ENCODE results near the gene RTN4RL2.

Gene RTN4RL2

DNA sequence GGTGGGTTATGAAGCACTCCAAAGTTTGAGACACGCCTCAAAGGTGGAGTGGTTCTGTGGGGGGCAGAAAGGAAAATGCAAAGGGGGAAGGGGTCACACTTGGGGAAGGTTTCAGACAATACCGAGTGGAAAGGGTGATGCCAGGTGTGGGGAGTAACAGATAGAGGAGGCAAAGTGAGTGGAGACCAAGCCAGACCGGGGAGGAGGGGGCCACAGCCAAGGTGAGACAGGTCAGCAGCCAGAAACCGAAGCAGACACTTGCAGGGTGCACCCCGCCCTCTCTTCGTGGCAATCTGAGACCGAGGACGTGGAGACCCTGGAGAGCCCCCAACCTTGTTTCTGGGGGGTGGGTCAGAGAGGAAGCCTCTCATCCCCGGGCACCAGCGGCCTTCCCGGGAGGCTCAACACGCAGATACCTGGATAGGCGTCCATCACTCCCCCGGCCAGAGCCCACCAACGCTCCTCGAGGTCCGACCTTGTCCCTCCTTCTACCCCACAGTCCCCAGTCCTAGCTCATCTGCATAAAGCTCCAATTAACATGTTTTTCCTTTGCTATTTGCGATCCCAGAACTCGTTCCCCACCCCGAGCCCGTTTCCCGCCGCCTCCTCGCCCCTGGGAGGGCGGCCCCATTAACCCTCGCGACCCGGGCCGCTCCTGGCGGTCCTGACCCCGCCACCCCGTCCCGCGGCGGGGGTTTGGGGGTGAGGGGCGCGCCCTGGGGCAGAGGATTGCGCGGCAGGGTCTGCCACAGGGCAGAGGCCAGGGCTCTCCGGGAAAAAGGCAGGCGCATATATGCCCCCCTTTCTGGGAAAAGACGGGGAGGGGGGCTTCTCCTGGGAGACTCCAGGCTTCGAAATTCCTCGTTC lies 21.8 kb downstream of the RTN4RL2 start:
- no peak for DNase-seq

DNA sequence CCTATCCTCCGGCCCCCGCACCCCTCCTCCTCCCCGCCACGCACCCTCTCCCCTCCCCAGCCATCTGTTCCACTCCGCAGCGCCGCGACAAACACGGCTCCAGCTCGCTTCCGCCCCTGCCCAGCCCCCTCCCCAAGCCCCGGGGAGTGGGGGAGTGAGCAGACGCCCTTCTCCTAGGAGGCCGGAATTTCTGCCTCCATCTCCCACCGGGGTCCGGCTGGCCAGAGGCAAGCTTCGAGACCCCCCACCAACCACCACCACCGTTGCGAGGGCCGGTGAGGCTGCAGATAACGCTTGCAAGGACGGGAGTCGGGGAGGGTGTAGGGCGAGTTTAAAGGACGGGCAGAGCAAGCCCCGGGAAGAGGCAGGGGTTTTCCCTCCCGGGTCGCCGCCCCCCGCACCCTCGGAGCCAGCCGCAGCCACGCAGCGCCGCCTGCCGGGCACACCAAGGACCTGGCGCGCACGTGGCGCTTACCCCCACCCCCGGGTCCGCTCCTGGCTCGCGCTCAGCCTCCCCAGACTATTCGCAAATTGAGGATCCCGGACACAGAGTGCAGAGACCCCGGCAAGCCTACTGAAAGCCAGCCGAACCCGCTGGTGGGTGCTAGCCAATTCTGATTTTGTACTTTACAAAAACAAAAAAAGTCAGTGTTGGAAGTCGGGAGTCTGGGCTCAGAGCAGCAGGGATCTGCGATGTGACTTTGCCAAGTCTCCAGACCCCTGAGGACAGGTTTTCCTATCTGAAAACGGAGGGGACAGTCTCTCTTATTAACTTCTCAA lies 22.6 kb downstream of the RTN4RL2 start:
- peak; percentile 41 for DNase-seq

DNA sequence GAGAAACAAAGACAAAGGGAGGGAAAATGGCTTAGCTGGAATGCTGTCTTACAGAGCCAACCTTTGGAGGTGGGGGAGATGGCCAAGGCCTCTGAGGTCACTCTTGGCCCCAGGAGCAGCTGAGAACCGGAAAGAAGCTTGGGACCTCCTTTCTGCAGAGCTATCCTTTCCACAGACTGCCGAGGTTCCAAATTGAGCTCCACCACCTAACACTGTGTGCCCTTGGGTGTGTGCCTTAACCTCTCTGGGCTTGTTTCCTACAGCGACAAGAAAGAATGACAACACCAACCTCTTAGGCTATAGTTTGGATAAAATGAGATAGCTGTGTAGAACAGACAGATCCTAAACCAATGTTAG lies 23.2 kb downstream of the RTN4RL2 start:
- no peak for DNase-seq

DNA sequence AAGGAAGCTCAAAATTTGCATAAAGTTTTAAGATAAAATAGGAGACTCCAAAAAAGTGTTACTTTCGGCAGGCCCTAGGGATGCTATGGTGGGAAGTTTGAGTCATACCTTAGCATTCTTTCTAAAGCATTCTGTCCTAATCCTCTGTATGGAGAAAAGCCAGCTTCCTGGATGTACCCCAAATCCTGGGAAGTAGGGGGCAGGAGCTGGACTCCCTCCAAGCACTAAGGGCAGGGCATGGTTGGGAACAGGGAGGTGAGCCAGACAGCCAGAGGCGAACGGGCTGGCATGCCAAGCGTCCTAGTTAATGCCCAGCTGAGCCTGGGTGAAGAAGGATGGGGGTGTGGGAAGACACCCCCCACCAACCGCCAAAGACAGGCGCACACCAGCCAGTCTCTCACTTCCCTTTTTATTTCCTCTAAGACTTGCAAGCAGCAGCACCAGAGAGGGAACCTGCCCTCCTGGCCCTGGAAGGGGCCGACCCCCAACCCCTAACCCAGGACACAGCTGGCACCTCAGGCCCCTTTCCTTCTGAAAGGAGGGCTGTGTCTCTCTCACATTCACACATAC lies 23.9 kb downstream of the RTN4RL2 start:
- no peak for DNase-seq

DNA sequence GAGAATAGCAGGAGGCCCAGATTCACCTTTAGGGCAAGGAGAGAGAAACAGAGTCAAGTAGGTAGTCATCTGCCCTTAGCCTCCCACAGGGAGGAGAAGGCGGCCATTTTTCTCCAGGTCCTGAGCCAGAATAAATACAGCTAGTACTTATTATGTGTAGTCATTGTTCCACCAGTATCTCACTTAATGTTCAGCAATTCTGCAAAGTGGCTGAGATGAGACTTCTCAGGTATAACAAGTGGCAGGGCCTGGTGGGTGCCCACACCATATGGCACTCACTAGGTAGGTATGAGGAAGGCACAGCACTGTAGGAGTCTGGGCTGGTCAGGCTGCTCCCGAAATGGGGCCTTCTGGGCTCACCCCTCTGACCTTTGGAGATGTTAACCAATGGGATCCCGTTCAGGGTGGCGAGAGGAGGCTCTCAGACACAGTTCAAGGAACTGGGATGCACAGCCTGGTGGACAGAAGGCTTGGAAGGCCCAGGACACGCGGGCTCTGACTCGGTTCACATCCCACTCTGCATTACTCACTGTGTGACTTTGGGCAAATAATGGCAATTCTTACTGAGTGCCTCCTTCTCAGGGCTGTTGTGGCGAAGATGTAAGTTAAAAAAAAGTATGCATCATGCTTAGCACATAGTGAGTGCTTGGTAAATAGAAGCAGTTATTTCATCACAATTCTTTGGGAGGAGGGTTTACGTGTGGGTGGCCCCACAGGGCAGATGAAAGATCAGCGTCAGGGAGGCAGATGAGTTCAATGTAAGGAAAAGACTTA lies 25.1 kb downstream of the RTN4RL2 start:
- no peak for DNase-seq

- no peak for DNase-seq
These were observed 26.9 kb downstream of the RTN4RL2 start for GRCh38 chr11:57487021-57487778.

- no peak for DNase-seq
These were observed 27.8 kb downstream of the RTN4RL2 start for GRCh38 chr11:57487920-57488659.

DNA sequence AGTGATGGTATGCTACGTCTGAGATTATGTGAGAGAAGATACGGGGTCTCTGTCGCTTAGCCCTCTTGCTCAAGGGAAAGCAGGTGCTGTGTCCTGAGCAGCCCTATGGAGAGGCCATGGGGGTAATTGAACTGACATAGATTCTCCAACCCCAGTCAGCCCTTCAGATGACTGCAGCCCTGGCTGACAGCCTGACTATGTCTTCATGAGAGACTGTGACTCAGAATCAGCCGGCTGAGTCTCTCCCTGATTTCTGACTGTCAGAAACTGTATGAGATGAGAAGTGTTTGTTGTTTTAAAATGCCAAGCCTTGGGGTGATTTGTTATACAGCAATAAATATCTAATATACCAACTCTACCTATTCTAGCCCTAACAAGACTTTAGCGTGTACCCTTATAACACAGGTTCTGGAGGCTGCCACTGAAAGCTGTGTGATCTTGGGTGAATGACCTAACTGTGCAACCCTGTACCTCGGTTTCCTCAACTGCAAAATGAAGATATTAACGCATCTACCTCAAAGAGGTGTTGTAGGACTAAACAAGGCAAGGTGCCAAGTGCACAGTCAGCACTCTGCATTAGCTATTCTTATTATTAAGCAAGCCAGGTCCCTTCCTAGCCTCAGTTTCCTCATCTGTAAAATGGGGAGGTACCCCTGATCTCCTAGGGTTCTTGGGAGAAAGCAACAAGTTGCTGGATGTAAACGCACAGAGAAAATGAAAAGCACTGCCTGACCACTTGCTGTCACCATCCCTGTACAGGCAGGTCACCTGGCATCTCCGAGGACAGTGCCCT lies 30.3 kb downstream of the RTN4RL2 start:
- no peak for DNase-seq

DNA sequence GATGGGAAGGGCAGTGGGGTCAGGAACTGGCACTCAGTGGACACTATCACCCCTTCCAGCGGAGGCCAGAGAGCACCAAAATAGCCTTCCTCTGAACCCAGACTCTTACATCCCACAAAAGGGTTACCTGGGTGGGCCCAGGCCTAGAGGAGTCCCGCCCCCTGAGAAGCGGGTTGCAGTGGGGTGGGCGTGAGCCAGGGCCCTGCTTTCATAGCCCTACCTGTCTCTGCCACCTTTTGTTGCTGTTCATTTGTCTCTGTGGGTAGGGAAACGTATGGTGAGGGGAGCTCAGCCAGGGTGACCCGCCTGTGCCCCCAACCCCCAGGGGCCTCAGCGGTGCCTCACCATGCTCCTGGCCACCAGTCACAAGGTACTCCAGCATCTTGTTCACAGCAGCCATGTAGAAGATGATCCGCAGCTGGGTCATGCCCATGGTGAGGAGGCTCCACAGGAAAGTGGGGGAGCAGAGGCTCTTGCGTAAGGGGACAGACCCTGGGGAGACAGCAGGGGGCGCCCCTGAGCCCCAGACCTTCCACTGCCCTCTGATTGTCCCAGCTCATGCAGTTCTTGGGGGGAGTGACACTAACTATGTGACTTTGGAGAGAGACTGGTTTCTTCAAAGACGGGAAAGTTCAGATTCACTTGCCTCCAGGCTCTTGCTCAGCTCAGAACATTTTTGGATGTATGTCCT lies 31.2 kb downstream of the RTN4RL2 start:
- peak; percentile 28 for DNase-seq

- peak; percentile 66 for DNase-seq
These were observed 33.5 kb downstream of the RTN4RL2 start for GRCh38 chr11:57493507-57494503.

DNA sequence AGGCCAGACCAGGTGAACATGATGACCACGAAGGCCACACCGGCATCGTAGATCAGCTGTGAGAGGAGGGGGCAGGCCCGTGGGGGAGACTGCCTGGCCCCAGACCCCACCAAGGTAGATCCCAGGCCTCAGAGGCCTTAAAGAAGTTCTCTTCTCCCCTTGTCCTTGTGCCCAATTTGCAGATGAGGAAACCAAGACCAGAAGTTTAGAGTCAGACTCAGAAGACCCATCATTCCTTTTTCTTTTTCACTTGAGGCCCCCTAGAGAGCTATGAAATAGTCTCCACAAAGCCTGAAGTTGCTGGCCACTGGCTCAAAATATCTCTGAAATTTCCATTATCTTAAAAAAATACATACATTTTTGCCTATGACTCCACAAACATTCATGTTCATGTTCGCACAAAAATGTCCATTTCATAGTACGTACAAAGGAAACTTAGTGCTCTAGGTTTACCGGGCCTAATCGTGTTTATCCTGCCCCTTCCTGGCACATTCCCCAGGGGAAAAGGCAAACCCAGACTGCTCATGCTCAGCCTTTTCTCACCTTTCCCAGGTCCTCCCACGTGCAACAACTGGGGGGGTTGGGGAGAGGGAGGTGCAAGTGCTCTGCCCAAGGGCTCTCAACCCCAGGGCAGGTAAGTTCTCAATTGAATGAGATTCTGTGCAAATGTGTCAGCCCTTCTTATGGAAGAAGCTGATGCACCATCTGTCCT lies 35.9 kb downstream of the RTN4RL2 start:
- no peak for DNase-seq

DNA sequence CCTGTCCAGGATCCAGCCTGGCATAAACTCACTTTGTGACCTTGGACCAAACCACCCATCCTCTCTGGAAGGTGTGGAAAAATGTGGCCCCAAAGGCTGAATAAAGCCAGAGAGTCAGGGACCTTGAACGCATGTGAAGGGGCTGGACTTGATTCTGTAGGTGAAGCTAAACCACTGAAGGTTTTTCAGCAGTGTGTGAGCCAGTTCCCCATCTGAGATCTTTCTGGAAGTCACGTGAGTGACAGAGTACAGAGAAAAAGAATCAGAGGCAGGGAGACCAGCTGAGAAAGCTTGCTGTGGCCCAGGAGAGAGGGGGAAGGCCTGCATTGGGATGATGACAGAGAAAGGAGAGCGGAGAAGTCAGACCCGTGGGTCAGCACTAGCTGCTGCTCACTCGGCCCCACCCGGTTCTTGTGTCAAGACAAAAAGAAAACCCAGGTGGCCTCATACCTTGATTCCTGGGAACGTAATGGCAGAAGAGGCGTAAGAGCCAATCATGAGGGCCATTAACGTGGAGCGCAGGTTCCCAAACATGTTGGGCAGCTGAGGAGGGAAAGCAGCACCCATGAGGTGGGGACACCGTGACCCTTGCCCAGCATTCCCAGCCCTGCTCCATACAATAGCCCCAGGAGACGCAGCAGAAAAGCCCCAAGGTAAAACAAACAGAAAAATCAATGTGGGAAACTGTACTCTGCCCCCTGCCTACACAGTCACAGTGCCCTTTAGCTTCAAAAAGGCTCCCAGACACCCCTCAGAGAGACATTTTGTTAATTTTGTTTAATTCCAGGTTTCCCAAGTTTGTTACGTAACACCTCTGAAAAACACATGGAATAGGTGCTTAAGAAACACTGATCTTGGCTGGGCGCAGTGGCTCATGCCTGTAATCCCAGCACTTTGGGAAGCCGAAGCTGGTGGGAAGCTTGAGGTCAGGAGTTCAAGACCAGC lies 37.2 kb downstream of the RTN4RL2 start:
- no peak for DNase-seq

GRCh38 chr11:57498540-57498939 lies 38.2 kb downstream of the RTN4RL2 start:
- DNase-seq, result no peak

GRCh38 chr11:57499413-57499982 lies 39.2 kb downstream of the RTN4RL2 start:
- DNase-seq, result no peak

GRCh38 chr11:57499983-57500461 lies 39.7 kb downstream of the RTN4RL2 start:
- DNase-seq, result no peak

- DNase-seq, result no peak
These were observed 40.2 kb downstream of the RTN4RL2 start for GRCh38 chr11:57500515-57500914.

Measured in central memory CD4-positive, alpha-beta T cell (primary cell).